ENCODE results near the gene AGBL5. TPM values are rescaled to one million over a fixed set of nuclear protein-coding genes. Genes with fewer than 3 reads are reported as not detected.

The AGBL5 gene
- total and polyA plus RNA-seq, 2 of the 13 experiments (the other 11 are each of a cell fraction or from before 2014, with no cell fraction given), result 55.9 to 73.3 TPM

- peak; percentile 59; the same call in 1 of the 2 replicates for TF ChIP-seq THAP9 (CRISPR knock-in tag; IDR thresholded peaks at IDR 0.05; ENCODE audit: borderline replicate concordance)
- TF ChIP-seq ZNF550 (CRISPR knock-in tag; IDR thresholded peaks at IDR 0.05; ENCODE audit: borderline replicate concordance), result no peak
- TF ChIP-seq ZNF772 (CRISPR knock-in tag; IDR thresholded peaks at IDR 0.05), result no peak
- no peak for TF ChIP-seq ZFP36 (IDR thresholded peaks at IDR 0.05; ENCODE audit: borderline replicate concordance, low read depth, low read length, partially characterized antibody)
- TF ChIP-seq CTCF (CRISPR knock-in tag; IDR thresholded peaks at IDR 0.05), result no peak; the same call in 1 of the 2 replicates
- TF ChIP-seq NR2F2 (IDR thresholded peaks at IDR 0.05; ENCODE audit: borderline replicate concordance, low read depth), result peak; percentile 53; the same call in 1 of the 2 replicates
- TF ChIP-seq ZNF839 (CRISPR knock-in tag; IDR thresholded peaks at IDR 0.05; ENCODE audit: borderline replicate concordance), result 0 out of 2 replicates have a peak, but pooled peaks have one; percentile 27
- no peak for TF ChIP-seq NFKBIZ (CRISPR knock-in tag; IDR thresholded peaks at IDR 0.05)
- TF ChIP-seq TEAD3 (CRISPR knock-in tag; optimal IDR thresholded peaks at IDR 0.05; ENCODE audit: borderline replicate concordance), result peak; percentile 52
- no peak for TF ChIP-seq FOXJ3 (CRISPR knock-in tag; IDR thresholded peaks at IDR 0.05; ENCODE audit: borderline replicate concordance)
- TF ChIP-seq ZNF460 (CRISPR knock-in tag; IDR thresholded peaks at IDR 0.05; ENCODE audit: borderline replicate concordance), result no peak
- no peak; the same call in 1 of the 2 replicates for TF ChIP-seq GATAD1 (CRISPR knock-in tag; IDR thresholded peaks at IDR 0.05)
- TF ChIP-seq ZNF781 (CRISPR knock-in tag; IDR thresholded peaks at IDR 0.05; ENCODE audit: borderline replicate concordance, not compliant biosample characterization), result peak; percentile 78
- no peak for TF ChIP-seq JUN (CRISPR knock-in tag; IDR thresholded peaks at IDR 0.05)
- no peak for TF ChIP-seq ZC3H13 (CRISPR knock-in tag; IDR thresholded peaks at IDR 0.05)
- TF ChIP-seq REL (CRISPR knock-in tag; conservative IDR thresholded peaks at IDR 0.05), result no peak
- no peak for TF ChIP-seq SOX13 (IDR thresholded peaks at IDR 0.05)
- no peak for TF ChIP-seq SOX13 (CRISPR knock-in tag; conservative IDR thresholded peaks at IDR 0.05 in 1 of 2, IDR thresholded peaks at IDR 0.05 in 1 of 2)
- TF ChIP-seq ZNF546 (CRISPR knock-in tag; conservative IDR thresholded peaks at IDR 0.05), result no peak; the same call in 1 of the 2 replicates
- peak; percentile 34 for TF ChIP-seq SALL2 (CRISPR knock-in tag; IDR thresholded peaks at IDR 0.05)
- no peak for TF ChIP-seq FIP1L1 (IDR thresholded peaks at IDR 0.05; ENCODE audit: borderline replicate concordance, insufficient read depth, low read depth, low read length)
- TF ChIP-seq HNRNPUL1 (IDR thresholded peaks at IDR 0.05; ENCODE audit: low read depth, low read length), result no peak
- no peak for TF ChIP-seq ZNF572 (CRISPR knock-in tag; IDR thresholded peaks at IDR 0.05)
- TF ChIP-seq ZNF232 (CRISPR knock-in tag; IDR thresholded peaks at IDR 0.05; ENCODE audit: borderline replicate concordance), result peak; percentile 63; the same call in 1 of the 2 replicates
- TF ChIP-seq HMGA1 (CRISPR knock-in tag; conservative IDR thresholded peaks at IDR 0.05), result no peak
- no peak; the same call in 1 of the 2 replicates for TF ChIP-seq HOXA3 (CRISPR knock-in tag; IDR thresholded peaks at IDR 0.05)
These were observed 35.5 kb downstream of the AGBL5 start, which contains the start of gene KHK (continued) for GRCh38 chr2:27086724-27087593.

Measured in HepG2 (cell line).